IMR-90 (cell line): ENCODE measurements around the gene SYTL3. TPM values are rescaled to one million over a fixed set of nuclear protein-coding genes. Genes with fewer than 3 reads are reported as not detected.

Source experiments
- ATAC-seq: fragments of 200-7000 bp; cut with Tn5 transposase; 2 replicates; pipeline ENCODE4 v1.9.1; 2020; ENCODE audit warnings: low read depth, mild to moderate bottlenecking, moderate library complexity
- BruUV-seq: library from RNA; stranded (reverse); fragments of 400-500 nt; replicated peaks from 2 replicates; lab custom pipeline; 2021; lab: Mats Ljungman, UMichigan
- CTCF ChIA-PET: fragments of 300-600 bp; formaldehyde crosslinking; extraction: SDS; loops from one replicate; lab custom pipeline; 2021; ENCODE audit warnings: antibody characterized with exemption; lab: Yijun Ruan, JAX
- POLR2A ChIA-PET: fragments of 300-600 bp; sonication (Branson Sonifier 250); formaldehyde crosslinking; loops from one replicate; lab custom pipeline; 2022; ENCODE audit warnings: antibody characterized with exemption; ENCODE audit not compliant: unreplicated experiment; lab: Charles Lee
- DNase-seq: peaks from one replicate; pipeline ENCODE4 v3.0.0; 2013
- H2AFZ ChIP-seq: replicated peaks from 2 replicates; pipeline ENCODE3; 2013; ENCODE audit warnings: low read length, mild to moderate bottlenecking; ENCODE audit not compliant: poor library complexity
- H2AK5ac ChIP-seq: 2 replicates; pipeline ENCODE4 v1.6.1; 2013; ENCODE audit warnings: low read depth, low read length, inconsistent platforms
- H2AK9ac ChIP-seq: replicated peaks from 2 replicates; pipeline ENCODE3; 2013; ENCODE audit warnings: mild to moderate bottlenecking, low read depth, low read length, moderate library complexity; ENCODE audit not compliant: poor library complexity
- H2BK120ac ChIP-seq: 2 replicates; pipeline ENCODE4 v1.6.1; 2013; ENCODE audit warnings: low read depth, low read length, inconsistent platforms
- H2BK15ac ChIP-seq: 3 replicates; pipeline ENCODE4 v1.6.1; 2013; ENCODE audit warnings: low read depth, low read length, inconsistent platforms
- H2BK20ac ChIP-seq: 2 replicates; pipeline ENCODE4 v1.6.1; 2013; ENCODE audit warnings: low read depth, mild to moderate bottlenecking, inconsistent platforms, low read length, moderate library complexity
- H2BK5ac ChIP-seq: 2 replicates; pipeline ENCODE4 v1.6.1; 2013; ENCODE audit warnings: mild to moderate bottlenecking, low read depth, low read length, inconsistent platforms; ENCODE audit not compliant: poor library complexity, severe bottlenecking
- H3K14ac ChIP-seq: replicated peaks from 2 replicates; pipeline ENCODE4 v1.6.1; 2013; ENCODE audit warnings: low read depth, low read length, inconsistent platforms
- H3K18ac ChIP-seq: 2 replicates; pipeline ENCODE4 v1.6.1; 2013; ENCODE audit warnings: low read depth, low read length, control low read depth
- H3K23ac ChIP-seq: 2 replicates; pipeline ENCODE4 v1.6.1; 2013; ENCODE audit warnings: low read depth, low read length, inconsistent platforms
- H3K27ac ChIP-seq: 2 replicates; pipeline ENCODE4 v1.5.1; 2013; ENCODE audit warnings: mild to moderate bottlenecking, control low read depth, low read length; ENCODE audit not compliant: insufficient read depth
- H3K27me3 ChIP-seq: 2 replicates; pipeline ENCODE4 v1.6.1; 2013; ENCODE audit warnings: low read length; ENCODE audit not compliant: control insufficient read depth, insufficient read depth
- H3K36me3 ChIP-seq: 2 replicates; pipeline ENCODE4 v1.6.1; 2013; ENCODE audit warnings: low read length, mixed read lengths; ENCODE audit not compliant: control insufficient read depth, insufficient read depth
- H3K4ac ChIP-seq: 2 replicates; pipeline ENCODE4 v1.6.1; 2013; ENCODE audit warnings: low read depth, low read length, inconsistent platforms
- H3K4me1 ChIP-seq: 2 replicates; pipeline ENCODE4 v1.6.1; 2013; ENCODE audit warnings: low read length, mixed read lengths; ENCODE audit not compliant: control insufficient read depth, insufficient read depth
- H3K4me2 ChIP-seq: 2 replicates; pipeline ENCODE4 v1.6.1; 2013; ENCODE audit warnings: low read depth, mild to moderate bottlenecking, control low read depth, low read length, moderate library complexity
- H3K4me3 ChIP-seq: 2 replicates; pipeline ENCODE4 v1.5.1; 2013; ENCODE audit warnings: low read depth, mild to moderate bottlenecking, control low read depth, low read length, moderate library complexity; ENCODE audit not compliant: insufficient read depth
- H3K56ac ChIP-seq: 2 replicates; pipeline ENCODE4 v1.6.1; 2013; ENCODE audit warnings: low read length, inconsistent platforms; ENCODE audit not compliant: insufficient read depth; ENCODE audit errors: extremely low read depth
- H3K79me1 ChIP-seq, 2 experiments: 2 replicates each; pipeline ENCODE4 v1.6.1; 2013; ENCODE audit warnings: low read length in 2 of 2, inconsistent platforms in 1 of 2, low read depth in 1 of 2
- H3K9ac ChIP-seq: 2 replicates; pipeline ENCODE4 v1.6.1; 2013; ENCODE audit warnings: low read depth, low read length, control low read depth
- H3K9me1 ChIP-seq: 2 replicates; pipeline ENCODE4 v1.6.1; 2013; ENCODE audit warnings: low read length, inconsistent platforms; ENCODE audit not compliant: insufficient read depth
- H3K9me3 ChIP-seq: 2 replicates; pipeline ENCODE4 v1.6.1; 2013; ENCODE audit warnings: low read length; ENCODE audit not compliant: control insufficient read depth, insufficient read depth
- H4K20me1 ChIP-seq: 2 replicates; pipeline ENCODE4 v1.6.1; 2013; ENCODE audit warnings: low read length, inconsistent platforms; ENCODE audit not compliant: insufficient read depth
- H4K5ac ChIP-seq: 2 replicates; pipeline ENCODE4 v1.6.1; 2013; ENCODE audit warnings: mild to moderate bottlenecking, low read depth, low read length, control low read depth
- H4K8ac ChIP-seq, 2 experiments: 2 replicates each; pipeline ENCODE4 v1.6.1; 2013; ENCODE audit warnings: low read depth in 2 of 2, low read length in 2 of 2, control low read depth in 1 of 2, inconsistent platforms in 1 of 2
- H4K91ac ChIP-seq: 2 replicates; pipeline ENCODE4 v1.6.1; 2013; ENCODE audit warnings: low read depth, low read length, inconsistent platforms; ENCODE audit not compliant: insufficient read depth
- CHD1 ChIP-seq: IDR thresholded peaks from 2 replicates; pipeline ENCODE4 v1.6.1; 2012; ENCODE audit warnings: low read depth, low read length, improper control_type of control experiment
- ELK1 ChIP-seq: fragments of 150-350 bp; IDR thresholded peaks from 2 replicates; pipeline ENCODE4 v1.6.1; 2016; ENCODE audit warnings: low read depth, mild to moderate bottlenecking, low read length, moderate library complexity, borderline replicate concordance
- FOS ChIP-seq: fragments of 150-350 bp; IDR thresholded peaks from 2 replicates; pipeline ENCODE4 v1.6.1; 2016; ENCODE audit warnings: low read depth, low read length
- MAFK ChIP-seq: IDR thresholded peaks from 2 replicates; pipeline ENCODE4 v1.6.1; 2012; ENCODE audit warnings: low read depth, low read length, improper control_type of control experiment
- MAZ ChIP-seq: IDR thresholded peaks from 2 replicates; pipeline ENCODE4 v1.6.1; 2012; ENCODE audit warnings: low read depth, mild to moderate bottlenecking, low read length, improper control_type of control experiment, moderate library complexity, borderline replicate concordance
- MXI1 ChIP-seq: IDR thresholded peaks from 2 replicates; pipeline ENCODE4 v1.6.1; 2012; ENCODE audit warnings: low read depth, mild to moderate bottlenecking, low read length, moderate library complexity, borderline replicate concordance
- NFE2L2 ChIP-seq: fragments of 150-350 bp; IDR thresholded peaks from 2 replicates; pipeline ENCODE4 v1.6.1; 2016; ENCODE audit warnings: low read depth, mild to moderate bottlenecking, low read length
- POLR2A ChIP-seq: IDR thresholded peaks from 2 replicates; pipeline ENCODE4 v1.6.1; 2012; ENCODE audit warnings: mild to moderate bottlenecking, low read depth, low read length
- RAD21 ChIP-seq: IDR thresholded peaks from 2 replicates; pipeline ENCODE4 v1.6.1; 2012; ENCODE audit warnings: low read length, improper control_type of control experiment
- RCOR1 ChIP-seq: IDR thresholded peaks from 2 replicates; pipeline ENCODE4 v1.6.1; 2012; ENCODE audit warnings: mild to moderate bottlenecking, low read length, improper control_type of control experiment; ENCODE audit not compliant: insufficient replicate concordance
- RFX5 ChIP-seq: IDR thresholded peaks from 2 replicates; pipeline ENCODE4 v1.8.0; 2012; ENCODE audit warnings: low read depth, mild to moderate bottlenecking, low read length, moderate library complexity
- SMC3 ChIP-seq: fragments of 150-350 bp; IDR thresholded peaks from 2 replicates; pipeline ENCODE4 v1.6.1; 2016; ENCODE audit warnings: low read depth, mild to moderate bottlenecking, antibody characterized with exemption, low read length, moderate library complexity
- USF2 ChIP-seq: fragments of 150-350 bp; IDR thresholded peaks from 2 replicates; pipeline ENCODE4 v1.6.1; 2017; ENCODE audit warnings: mild to moderate bottlenecking, antibody characterized with exemption, low read length, low read depth
- WGBS, 2 experiments: methylation state at CpG; one replicate each; pipeline versions ENCODE4 v1.1.5 to v1.1.7; 2013; ENCODE audit warnings: missing lambda C conversion rate in 2 of 2; ENCODE audit not compliant: insufficient read length in 1 of 2; ENCODE audit errors: extremely low coverage in 2 of 2; 5-methylcytosine and 5-hydroxymethylcytosine counted together
- dilution Hi-C: fragments of 300-500 bp; cut with HindIII; formaldehyde crosslinking; loops from one replicate; pipeline ENCODE4 v1.14.3; 2018; ENCODE audit warnings: low sequenced_read_pairs; ENCODE audit not compliant: unreplicated experiment
- in situ Hi-C: fragments of 300-500 bp; cut with MboI; formaldehyde crosslinking; loops from 3 replicates; pipeline ENCODE4 v1.14.3; 2019; ENCODE audit warnings: low sequenced_read_pairs, inconsistent platforms, mixed read lengths
- intact Hi-C: fragments of 100-400 bp; cut with micrococcal nuclease; formaldehyde crosslinking; loops from 2 replicates; pipeline ENCODE4 v1.10.0; 2022
- polyA plus RNA-seq, 3 experiments: library from polyadenylated mRNA; depleted of rRNA; stranded (reverse); fragments of >200 nt; gene quantifications; 2 replicates each; pipeline ENCODE4 v1.2.3, GENCODE V29; 2012; ENCODE audit warnings: low replicate concordance in 1 of 3
- total RNA-seq: library from RNA; depleted of rRNA; stranded (reverse); fragments of >200 nt; gene quantifications from 2 replicates; pipeline ENCODE4 v1.2.3, GENCODE V29; 2012

SYTL3 gene
- total and polyA plus RNA-seq, 2 of the 4 experiments (the other 2 are of a cell fraction): 2.9 to 4.3 TPM

DNA sequence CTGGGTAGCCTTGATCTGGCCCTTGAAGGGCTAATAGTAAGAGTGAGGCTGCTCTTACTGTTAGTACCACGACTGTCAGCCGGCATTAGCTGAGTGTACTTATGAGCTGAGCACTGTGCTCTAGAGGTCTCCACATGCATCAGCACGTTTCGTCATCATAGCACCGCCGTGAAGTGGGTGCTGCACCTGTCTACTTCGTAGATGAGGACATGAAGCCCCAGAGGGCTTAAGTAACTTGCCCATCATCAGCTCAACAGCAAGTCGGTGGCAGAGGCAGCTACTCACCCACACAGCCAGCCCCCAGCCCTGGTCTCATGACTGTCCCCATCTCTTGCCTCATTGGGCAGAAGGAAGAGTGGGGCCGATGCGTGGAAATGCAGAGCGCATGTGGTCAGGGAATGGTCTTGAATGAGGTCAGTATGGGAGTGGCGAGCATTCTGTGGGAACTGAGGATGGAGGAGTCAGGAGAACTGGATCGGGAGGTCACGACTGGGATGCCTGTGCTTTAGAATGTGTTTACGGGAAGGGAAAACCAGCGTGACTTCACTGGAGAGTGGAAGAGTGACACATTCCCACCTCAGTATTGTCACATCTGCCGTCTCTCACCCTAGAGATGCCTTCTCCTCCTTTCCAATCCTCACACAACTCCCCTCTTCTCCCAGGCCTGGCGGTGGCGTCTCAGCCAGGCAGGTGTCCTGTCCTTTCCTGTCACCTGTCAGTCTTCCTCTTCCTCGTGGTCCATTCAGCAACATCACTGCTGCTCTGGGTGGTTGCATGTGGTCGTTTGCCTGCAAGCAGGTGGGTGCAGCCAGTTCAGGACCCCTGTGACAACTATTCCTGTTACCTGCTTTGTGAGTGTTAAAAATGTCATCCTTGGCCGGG lies 6.0 kb downstream of the SYTL3 start:
- Histone ChIP-seq H3K18ac (peak overlapping the region; percentile 22), H2BK15ac (peak overlapping the region; percentile 88; the same call in 2 of the 3 replicates), H3K4ac (peak overlapping the region; percentile 84), H3K36me3 (no peaks in the 10 kb centered on the region), H2AFZ (peak overlapping the region; percentile 38), H3K79me1 (0 out of 4 replicates have a peak, but pooled peaks cover 0 to 16% of the 10 kb centered on the region in 2 experiments), H2AK9ac (peak overlapping the region; percentile 18), H4K5ac (peak overlapping the region; percentile 9), H4K91ac (peak overlapping the region; percentile 88), H2BK20ac (peak overlapping the region; percentile 89), H3K9me1 (peaks cover 13% of the 10 kb centered on the region), H4K20me1 (no peaks in the 10 kb centered on the region), H2AK5ac (peak overlapping the region; percentile 97), H3K4me2 (peak overlapping the region; percentile 3; the same call in 1 of the 2 replicates), H3K14ac (peak overlapping the region; percentile 87), H3K56ac (peak overlapping the region; percentile 88; the same call in 1 of the 2 replicates), H3K23ac (peak overlapping the region; percentile 68), H3K9ac (no peak overlapping the region), H2BK120ac (peak overlapping the region; percentile 94), H3K4me1 (peaks cover 24% of the 10 kb centered on the region), H3K27me3 (no peaks in the 10 kb centered on the region), H3K27ac (peak overlapping the region; percentile 33), H4K8ac (peak overlapping the region; percentile 84 to 89), H3K4me3 (no peak overlapping the region), H2BK5ac (peak overlapping the region; percentile 72), H3K9me3 (no peaks in the 10 kb centered on the region)
- 93% methylated on average over 8 of the region's 22 CpGs; no CpG with 5 or more reads in 1 of the 2 experiments for WGBS, 2 experiments
- POLR2A ChIA-PET: interaction anchor here (0.9 kb wide), 1 partner anchor 12 kb away, joined by 3 read pairs; the partner anchor contains the start of gene DYNLT1
- CTCF ChIA-PET: no interaction called here
- in situ Hi-C loops: no loop called here
- no TSS peak for BruUV-seq
- ATAC-seq (peak; percentile 11; the same call in 1 of the 2 replicates), DNase-seq (peak; percentile 21)
- intact Hi-C loops: no loop called here
- dilution Hi-C loops: no loop called here
- TF ChIP-seq RAD21: no peak
- no peak for TF ChIP-seq USF2
- no peak for TF ChIP-seq RCOR1
- no peak for TF ChIP-seq CHD1
- TF ChIP-seq ELK1: no peak
- TF ChIP-seq MAZ: no peak
- TF ChIP-seq NFE2L2: no peak
- TF ChIP-seq SMC3: no peak
- TF ChIP-seq MAFK: no peak
- no peak for TF ChIP-seq POLR2A
- no peak for TF ChIP-seq FOS
- TF ChIP-seq RFX5: no peak
- no peak for TF ChIP-seq MXI1
